ENCODE measurements around the gene CHN2. TPM values are rescaled to one million over a fixed set of nuclear protein-coding genes. Genes with fewer than 3 reads are reported as not detected.

The CHN2 gene
- total RNA-seq, 2 experiments from 2014 or later = 1.7 to 1.8 TPM

GRCh38 chr7:29290829-29291228 is 96.3 kb downstream of the CHN2 start:
- intact Hi-C loops (cut with micrococcal nuclease) = no loop called here
- ATAC-seq = no peak
- no peak for DNase-seq

DNA sequence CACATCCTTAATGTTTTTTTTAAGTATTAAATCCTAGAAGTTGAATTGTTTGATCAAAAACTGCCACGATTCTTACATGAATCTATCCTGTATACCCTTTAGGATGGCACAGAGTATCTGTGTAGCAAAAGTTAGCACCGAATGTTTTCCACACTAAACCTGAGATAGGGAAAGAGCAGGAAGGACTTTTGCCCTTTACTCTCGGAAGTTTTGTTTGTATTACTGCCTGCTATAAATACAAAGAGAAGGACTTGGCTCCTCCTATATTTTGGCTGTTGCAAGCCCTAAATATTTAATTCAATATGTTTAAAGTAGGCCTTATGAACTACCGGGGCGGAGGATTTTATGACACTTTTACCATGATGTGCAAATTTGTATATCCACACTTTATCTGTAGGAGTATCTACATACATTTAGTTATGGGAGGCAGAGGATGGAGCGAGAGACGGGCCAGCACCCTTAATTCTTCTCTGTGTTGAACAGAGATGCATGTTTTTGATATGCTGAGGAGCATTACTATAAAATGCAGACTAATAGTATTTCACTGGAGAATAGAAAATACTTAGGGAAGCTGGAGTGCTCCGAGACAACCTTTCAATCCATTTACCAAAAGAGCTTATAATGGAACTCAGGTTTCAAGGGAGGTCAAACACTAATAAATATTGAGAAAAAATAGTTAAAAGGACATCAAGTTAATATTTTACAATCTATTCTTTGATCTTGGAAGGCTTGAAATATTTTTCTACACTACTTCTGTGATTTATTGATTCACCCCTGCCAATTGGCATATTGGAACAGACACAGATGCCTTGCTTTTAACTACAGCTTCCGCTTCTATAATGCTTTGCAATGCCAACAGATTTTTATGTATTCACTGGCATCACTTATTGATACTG is 97.4 kb downstream of the CHN2 start:
- Mint-ChIP-seq H3K27me3 (peaks cover 4% of the 10 kb centered on the region), H3K4me1 (ENCODE audit: low read depth) (peaks cover 8% of the 10 kb centered on the region), H3K36me3 (ENCODE audit: low read depth) (no peaks in the 10 kb centered on the region), H3K9me3 (no peaks in the 10 kb centered on the region), H3K27ac (no peak overlapping the region), H3K4me3 (no peak overlapping the region)
- TF ChIP-seq, protein P1, sequence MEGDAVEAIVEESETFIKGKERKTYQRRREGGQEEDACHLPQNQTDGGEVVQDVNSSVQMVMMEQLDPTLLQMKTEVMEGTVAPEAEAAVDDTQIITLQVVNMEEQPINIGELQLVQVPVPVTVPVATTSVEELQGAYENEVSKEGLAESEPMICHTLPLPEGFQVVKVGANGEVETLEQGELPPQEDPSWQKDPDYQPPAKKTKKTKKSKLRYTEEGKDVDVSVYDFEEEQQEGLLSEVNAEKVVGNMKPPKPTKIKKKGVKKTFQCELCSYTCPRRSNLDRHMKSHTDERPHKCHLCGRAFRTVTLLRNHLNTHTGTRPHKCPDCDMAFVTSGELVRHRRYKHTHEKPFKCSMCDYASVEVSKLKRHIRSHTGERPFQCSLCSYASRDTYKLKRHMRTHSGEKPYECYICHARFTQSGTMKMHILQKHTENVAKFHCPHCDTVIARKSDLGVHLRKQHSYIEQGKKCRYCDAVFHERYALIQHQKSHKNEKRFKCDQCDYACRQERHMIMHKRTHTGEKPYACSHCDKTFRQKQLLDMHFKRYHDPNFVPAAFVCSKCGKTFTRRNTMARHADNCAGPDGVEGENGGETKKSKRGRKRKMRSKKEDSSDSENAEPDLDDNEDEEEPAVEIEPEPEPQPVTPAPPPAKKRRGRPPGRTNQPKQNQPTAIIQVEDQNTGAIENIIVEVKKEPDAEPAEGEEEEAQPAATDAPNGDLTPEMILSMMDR (IDR thresholded peaks at IDR 0.05) = no peak
- no peak for ATAC-seq
- CTCF ChIA-PET = interaction anchor here (1.0 kb wide), 1 partner anchor 15 kb away, joined by 3 read pairs; no protein-coding TSS in a partner anchor
- POLR2A ChIA-PET = no interaction called here
- intact Hi-C loops (cut with micrococcal nuclease) = no loop called here
- no peak for DNase-seq

More at GRCh38 chr7:29290829-29291228, 96.3 kb downstream of the CHN2 start:
- TF ChIP-seq, protein P1 (IDR thresholded peaks at IDR 0.05) = no peak
- Mint-ChIP-seq H3K27me3 (peaks cover 4% of the 10 kb centered on the region), H3K9me3 (no peaks in the 10 kb centered on the region), H3K27ac (no peak overlapping the region), H3K4me1 (ENCODE audit: low read depth) (peaks cover 18% of the 10 kb centered on the region), H3K36me3 (ENCODE audit: low read depth) (no peaks in the 10 kb centered on the region), H3K4me3 (no peak overlapping the region)
- ChIA-PET POLR2A (no interaction called here), CTCF (no interaction called here)

DNA sequence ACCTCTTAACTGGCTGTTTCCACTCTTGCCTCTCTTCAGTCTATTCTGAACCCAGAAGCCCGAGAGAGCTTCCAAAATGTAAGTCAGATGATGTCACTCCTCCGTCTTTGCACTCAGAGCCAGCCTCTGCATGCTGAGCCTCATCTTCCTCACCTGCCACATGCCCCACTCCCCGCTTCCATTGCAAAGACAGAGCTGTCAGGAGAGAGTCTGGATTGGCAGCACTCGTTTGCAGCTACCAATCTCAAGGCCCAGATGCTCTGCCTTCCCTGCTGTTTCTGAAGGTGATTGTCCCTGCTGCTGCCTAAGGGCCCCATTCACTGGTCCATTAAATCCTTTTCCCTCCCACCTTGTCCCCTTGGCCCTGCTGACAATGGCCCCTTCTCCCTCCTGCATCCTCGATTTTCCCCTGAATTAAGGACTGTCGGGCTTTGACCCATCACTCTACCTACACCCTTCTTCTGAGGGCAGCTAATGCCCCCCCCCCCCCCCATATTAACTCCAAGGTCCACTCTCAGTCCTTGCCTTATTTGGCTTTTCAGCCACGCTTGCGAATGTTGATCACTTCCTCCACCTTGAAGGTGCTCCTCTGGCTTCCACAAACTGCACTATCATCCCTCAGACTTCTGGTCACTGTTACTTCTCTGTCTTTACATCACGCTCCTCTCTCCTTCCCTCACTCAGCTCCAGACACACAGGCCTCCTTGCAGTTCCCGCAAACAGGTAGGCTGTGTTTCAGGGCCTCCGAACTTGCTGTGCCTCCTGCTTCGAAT is 98.5 kb downstream of the CHN2 start:
- ATAC-seq (no peak), DNase-seq (no peak)
- peaks cover 4% of the 10 kb centered on the region for H3K27me3 Mint-ChIP-seq
- TF ChIP-seq, protein P1 (IDR thresholded peaks at IDR 0.05) = no peak
- intact Hi-C loops (cut with micrococcal nuclease) = no loop called here
- no peaks in the 10 kb centered on the region for H3K36me3 Mint-ChIP-seq (ENCODE audit: low read depth)
- H3K4me1 Mint-ChIP-seq (ENCODE audit: low read depth) = no peaks in the 10 kb centered on the region
- H3K9me3 Mint-ChIP-seq = no peaks in the 10 kb centered on the region
- H3K27ac Mint-ChIP-seq = no peak overlapping the region
- POLR2A ChIA-PET = no interaction called here
- no peak overlapping the region for H3K4me3 Mint-ChIP-seq
- CTCF ChIA-PET = interaction anchor here (1.0 kb wide), 1 partner anchor 14 kb away, joined by 3 read pairs; no protein-coding TSS in a partner anchor

GRCh38 chr7:29296421-29296820 is 101.8 kb downstream of the CHN2 start:
- POLR2A ChIA-PET = no interaction called here

More at GRCh38 chr7:29296421-29296820, 101.8 kb downstream of the CHN2 start:
- no peak overlapping the region for H3K4me3 Mint-ChIP-seq
- no peaks in the 10 kb centered on the region for H3K9me3 Mint-ChIP-seq
- CTCF ChIA-PET = interaction anchor here (1.1 to 1.5 kb wide), 4 partner anchors 13 to 115 kb away, joined by 3 to 5 read pairs (median 4); no protein-coding TSS in a partner anchor
- H3K27ac Mint-ChIP-seq = no peak overlapping the region
- TF ChIP-seq, protein P1 (IDR thresholded peaks at IDR 0.05) = no peak
- no peaks in the 10 kb centered on the region for H3K36me3 Mint-ChIP-seq (ENCODE audit: low read depth)
- intact Hi-C loops (cut with micrococcal nuclease) = no loop called here
- DNase-seq (no peak), ATAC-seq (no peak)
- no peaks in the 10 kb centered on the region for H3K27me3 Mint-ChIP-seq
- no peaks in the 10 kb centered on the region for H3K4me1 Mint-ChIP-seq (ENCODE audit: low read depth)

Measured in activated CD8-positive, alpha-beta T cell treated with anti-CD3 and anti-CD28 coated beads for 36 hours (primary cell).